ENCODE data around the gene MAPKAPK2.
"Not testable (repeated sequence)": the region's sequence is repeated elsewhere in the genome, so short reads cannot be mapped to it uniquely, and the experiment has no call there.

DNA sequence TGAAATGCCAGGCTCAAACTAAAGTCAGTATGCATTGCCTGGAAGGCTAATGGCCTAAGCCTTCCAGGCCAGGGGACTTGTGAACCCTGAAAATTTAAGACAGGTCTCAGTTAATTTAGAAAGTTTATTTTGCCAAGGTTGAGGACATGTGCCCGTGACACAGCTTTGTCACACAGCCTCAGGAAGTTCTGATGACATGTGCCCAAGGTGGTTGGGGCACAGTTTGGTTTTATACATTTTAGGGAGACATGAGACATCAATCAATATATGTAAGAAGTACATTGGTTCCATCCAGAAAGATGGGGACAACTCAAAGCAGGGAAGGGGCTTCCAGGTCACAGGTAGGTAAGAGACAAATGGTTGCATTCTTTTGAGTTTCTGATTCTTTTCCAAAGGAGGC lies 81.1 kb downstream of the MAPKAPK2 start:
- TF ChIP-seq, protein P1, sequence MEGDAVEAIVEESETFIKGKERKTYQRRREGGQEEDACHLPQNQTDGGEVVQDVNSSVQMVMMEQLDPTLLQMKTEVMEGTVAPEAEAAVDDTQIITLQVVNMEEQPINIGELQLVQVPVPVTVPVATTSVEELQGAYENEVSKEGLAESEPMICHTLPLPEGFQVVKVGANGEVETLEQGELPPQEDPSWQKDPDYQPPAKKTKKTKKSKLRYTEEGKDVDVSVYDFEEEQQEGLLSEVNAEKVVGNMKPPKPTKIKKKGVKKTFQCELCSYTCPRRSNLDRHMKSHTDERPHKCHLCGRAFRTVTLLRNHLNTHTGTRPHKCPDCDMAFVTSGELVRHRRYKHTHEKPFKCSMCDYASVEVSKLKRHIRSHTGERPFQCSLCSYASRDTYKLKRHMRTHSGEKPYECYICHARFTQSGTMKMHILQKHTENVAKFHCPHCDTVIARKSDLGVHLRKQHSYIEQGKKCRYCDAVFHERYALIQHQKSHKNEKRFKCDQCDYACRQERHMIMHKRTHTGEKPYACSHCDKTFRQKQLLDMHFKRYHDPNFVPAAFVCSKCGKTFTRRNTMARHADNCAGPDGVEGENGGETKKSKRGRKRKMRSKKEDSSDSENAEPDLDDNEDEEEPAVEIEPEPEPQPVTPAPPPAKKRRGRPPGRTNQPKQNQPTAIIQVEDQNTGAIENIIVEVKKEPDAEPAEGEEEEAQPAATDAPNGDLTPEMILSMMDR (IDR thresholded peaks at IDR 0.05), result not testable (repeated sequence)
- not testable (repeated sequence) for TF ChIP-seq POLR2A (IDR thresholded peaks at IDR 0.05)
